GM15510 (cell line): ENCODE results near the gene SDCCAG8.

ENCODE experiments used
- POLR2A ChIP-seq: IDR thresholded peaks from 3 replicates; pipeline ENCODE4 v1.6.1; 2011; ENCODE audit warnings: borderline replicate concordance; ENCODE audit not compliant: insufficient read length; ENCODE audit errors: extremely low read depth

Gene SDCCAG8

GRCh38 chr1:243255791-243256512 is at the start of gene SDCCAG8:
SDCCAG8 (plus strand) TSS chr1:243256041; CDS start chr1:243256174, 133 bp downstream.
- TF ChIP-seq POLR2A, result peak; percentile 76

- TF ChIP-seq POLR2A, result no peak
Measured at GRCh38 chr1:243213045-243213787, 42.6 kb upstream of the SDCCAG8 start.

- TF ChIP-seq POLR2A, result no peak
Measured at GRCh38 chr1:243216741-243217140, 39.1 kb upstream of the SDCCAG8 start.

GRCh38 chr1:243217349-243217748 is 38.5 kb upstream of the SDCCAG8 start:
- TF ChIP-seq POLR2A, result no peak

- TF ChIP-seq POLR2A, result no peak
Measured at GRCh38 chr1:243218059-243218458, 37.8 kb upstream of the SDCCAG8 start.

- TF ChIP-seq POLR2A, result no peak
Measured at GRCh38 chr1:243227622-243228021, 28.2 kb upstream of the SDCCAG8 start.

GRCh38 chr1:243229526-243229925 is 26.3 kb upstream of the SDCCAG8 start:
- TF ChIP-seq POLR2A, result no peak

GRCh38 chr1:243230914-243231313 is 24.9 kb upstream of the SDCCAG8 start:
- no peak for TF ChIP-seq POLR2A

- TF ChIP-seq POLR2A, result no peak
Measured at GRCh38 chr1:243233908-243234307, 21.9 kb upstream of the SDCCAG8 start.

- TF ChIP-seq POLR2A, result no peak
Measured at GRCh38 chr1:243234978-243235647, 20.7 kb upstream of the SDCCAG8 start.

GRCh38 chr1:243236604-243237252 is 19.1 kb upstream of the SDCCAG8 start:
- no peak for TF ChIP-seq POLR2A

GRCh38 chr1:243244432-243244841 is 11.4 kb upstream of the SDCCAG8 start:
- no peak for TF ChIP-seq POLR2A

GRCh38 chr1:243246916-243247315 is 8.9 kb upstream of the SDCCAG8 start:
- no peak for TF ChIP-seq POLR2A

- TF ChIP-seq POLR2A, result no peak
Measured at GRCh38 chr1:243247901-243248300, 7.9 kb upstream of the SDCCAG8 start.

GRCh38 chr1:243249214-243249613 is 6.6 kb upstream of the SDCCAG8 start:
- TF ChIP-seq POLR2A, result no peak
